Endodermal cell (in vitro differentiated cells): ENCODE results near the gene JAZF1. TPM values are rescaled to one million over a fixed set of nuclear protein-coding genes. Genes with fewer than 3 reads are reported as not detected.

Experiments used
- DNase-seq: peaks from one replicate; pipeline ENCODE4 v3.0.0-alpha.2; 2017
- H3K27ac ChIP-seq: 2 replicates; pipeline ENCODE4 v1.5.1; 2013; ENCODE audit warnings: mild to moderate bottlenecking, low read depth, low read length, moderate library complexity
- H3K27me3 ChIP-seq: 2 replicates; pipeline ENCODE4 v1.6.1; 2013; ENCODE audit warnings: mild to moderate bottlenecking, low read length, moderate library complexity; ENCODE audit not compliant: insufficient read depth, control insufficient read depth, poor library complexity, severe bottlenecking
- H3K36me3 ChIP-seq: 2 replicates; pipeline ENCODE4 v1.7.0; 2013; ENCODE audit warnings: mild to moderate bottlenecking, low read length, moderate library complexity; ENCODE audit not compliant: control insufficient read depth, insufficient read depth
- H3K4me1 ChIP-seq: one replicate; pipeline ENCODE4 v1.7.0; 2013; ENCODE audit warnings: low read length; ENCODE audit not compliant: control insufficient read depth, insufficient read depth
- H3K4me3 ChIP-seq: 2 replicates; pipeline ENCODE4 v1.5.1; 2013; ENCODE audit warnings: mild to moderate bottlenecking, low read length, moderate library complexity
- H3K9ac ChIP-seq: 2 replicates; pipeline ENCODE4 v1.6.1; 2013; ENCODE audit warnings: mild to moderate bottlenecking, low read length, moderate library complexity; ENCODE audit not compliant: poor library complexity, severe bottlenecking; ENCODE audit errors: extremely low read depth
- H3K9me3 ChIP-seq: 2 replicates; pipeline ENCODE4 v1.6.1; 2013; ENCODE audit warnings: mild to moderate bottlenecking, low read length, moderate library complexity; ENCODE audit not compliant: control insufficient read depth
- H3K27ac Mint-ChIP-seq: 2 replicates; pipeline ENCODE4 v1.8.0; 2020; ENCODE audit warnings: mixed read lengths
- H3K27me3 Mint-ChIP-seq: 2 replicates; pipeline ENCODE4 v1.8.0; 2021; ENCODE audit warnings: mild to moderate bottlenecking, mixed read lengths; ENCODE audit not compliant: insufficient read depth
- H3K36me3 Mint-ChIP-seq: 2 replicates; pipeline ENCODE4 v1.8.0; 2020; ENCODE audit warnings: low read depth, mixed read lengths
- H3K4me1 Mint-ChIP-seq: 2 replicates; pipeline ENCODE4 v1.8.0; 2020; ENCODE audit warnings: mixed read lengths
- H3K4me3 Mint-ChIP-seq: 2 replicates; pipeline ENCODE4 v1.8.0; 2020; ENCODE audit warnings: mild to moderate bottlenecking, moderate library complexity, mixed read lengths
- H3K9me3 Mint-ChIP-seq: 2 replicates; pipeline ENCODE4 v1.8.0; 2020; ENCODE audit warnings: mild to moderate bottlenecking, mixed read lengths
- CTCF ChIP-seq: fragments of 200-600 bp; sonication (generic); conservative IDR thresholded peaks from 2 replicates; pipeline ENCODE4 v1.5.0; 2021; ENCODE audit warnings: antibody characterized with exemption, mild to moderate bottlenecking
- WGBS, 2 experiments: methylation state at CpG; one replicate each; pipeline versions ENCODE4 v1.1.5 to v1.1.7; 2013; ENCODE audit warnings: missing lambda C conversion rate in 2 of 2, mixed read lengths in 1 of 2; ENCODE audit not compliant: insufficient coverage in 1 of 2, insufficient read length in 1 of 2; 5-methylcytosine and 5-hydroxymethylcytosine counted together
- total RNA-seq, 2 donors: library from RNA; stranded (reverse); fragmentation: NEBNext Ultra II Directional in 1 of 2; extraction: Animal tissue kit (Norgen Biotek cat#: 25700) in 1 of 2; gene quantifications; 2 replicates in 1 of 2; 3 replicates in 1 of 2; pipeline ENCODE4 v1.2.1, GENCODE V29; 2021

JAZF1 gene
- total RNA-seq, 2 donors from 2014 or later: 18.3 to 33.6 TPM

GRCh38 chr7:27835376-27835775 lies 345.2 kb downstream of the JAZF1 start:
- Histone ChIP-seq H3K4me1 (no peaks in the 10 kb centered on the region), H3K27ac (no peak overlapping the region), H3K36me3 (peaks cover 43% of the 10 kb centered on the region), H3K9ac (no peak overlapping the region), H3K9me3 (no peaks in the 10 kb centered on the region), H3K4me3 (no peak overlapping the region), H3K27me3 (no peaks in the 10 kb centered on the region)
- H3K9me3 Mint-ChIP-seq: no peaks in the 10 kb centered on the region
- H3K4me1 Mint-ChIP-seq: peaks cover 11% of the 10 kb centered on the region
- H3K4me3 Mint-ChIP-seq: no peak overlapping the region
- no peaks in the 10 kb centered on the region for H3K27me3 Mint-ChIP-seq
- no peak for TF ChIP-seq CTCF
- peak overlapping the region; percentile 28 for H3K27ac Mint-ChIP-seq
- peaks cover 37% of the 10 kb centered on the region for H3K36me3 Mint-ChIP-seq
- 89 to 100% methylated on average over 2 to 7 of the region's 7 CpGs for whole genome bisulfite sequencing, 2 experiments
- no peak for DNase-seq

GRCh38 chr7:27834179-27834921 lies 346.2 kb downstream of the JAZF1 start:
- Mint-ChIP-seq H3K4me3 (no peak overlapping the region), H3K27ac (peak overlapping the region; percentile 14), H3K9me3 (no peaks in the 10 kb centered on the region), H3K36me3 (peaks cover 28% of the 10 kb centered on the region), H3K27me3 (no peaks in the 10 kb centered on the region), H3K4me1 (peaks cover 11% of the 10 kb centered on the region)
- no peak overlapping the region for H3K9ac ChIP-seq
- WGBS, 2 experiments: 91% methylated on average over 7 of the region's 7 CpGs
- H3K9me3 ChIP-seq: no peaks in the 10 kb centered on the region
- H3K27me3 ChIP-seq: no peaks in the 10 kb centered on the region
- no peak for DNase-seq
- peaks cover 45% of the 10 kb centered on the region for H3K36me3 ChIP-seq
- no peak overlapping the region for H3K27ac ChIP-seq
- no peak overlapping the region for H3K4me3 ChIP-seq
- no peaks in the 10 kb centered on the region for H3K4me1 ChIP-seq
- TF ChIP-seq CTCF: peak; percentile 50

GRCh38 chr7:27826357-27826756 lies 354.2 kb downstream of the JAZF1 start:
- H3K4me3 ChIP-seq: no peak overlapping the region
- Mint-ChIP-seq H3K27me3 (no peaks in the 10 kb centered on the region), H3K36me3 (peaks cover 19% of the 10 kb centered on the region), H3K9me3 (no peaks in the 10 kb centered on the region), H3K27ac (no peak overlapping the region), H3K4me1 (no peaks in the 10 kb centered on the region), H3K4me3 (no peak overlapping the region)
- WGBS, 2 experiments: 93 to 100% methylated on average over 3 to 5 of the region's 5 CpGs
- no peak for TF ChIP-seq CTCF
- no peaks in the 10 kb centered on the region for H3K27me3 ChIP-seq
- no peaks in the 10 kb centered on the region for H3K4me1 ChIP-seq
- H3K9me3 ChIP-seq: no peaks in the 10 kb centered on the region
- H3K36me3 ChIP-seq: peaks cover 58% of the 10 kb centered on the region
- H3K9ac ChIP-seq: no peak overlapping the region
- no peak overlapping the region for H3K27ac ChIP-seq
- no peak for DNase-seq
